HG03108 (cell line): ENCODE data around the gene TMC1.

Source experiments
- ATAC-seq: cut with Tn5 transposase; IDR thresholded peaks from one replicate; pipeline ENCODE4 v1.9.1; 2021; ENCODE audit warnings: moderate library complexity; ENCODE audit not compliant: unreplicated experiment

The TMC1 gene

GRCh38 chr9:72600671-72601070, 79.3 kb downstream of the TMC1 start:
- ATAC-seq, result no peak

- no peak for ATAC-seq
These were observed 80.2 kb downstream of the TMC1 start for GRCh38 chr9:72601615-72602014.

DNA sequence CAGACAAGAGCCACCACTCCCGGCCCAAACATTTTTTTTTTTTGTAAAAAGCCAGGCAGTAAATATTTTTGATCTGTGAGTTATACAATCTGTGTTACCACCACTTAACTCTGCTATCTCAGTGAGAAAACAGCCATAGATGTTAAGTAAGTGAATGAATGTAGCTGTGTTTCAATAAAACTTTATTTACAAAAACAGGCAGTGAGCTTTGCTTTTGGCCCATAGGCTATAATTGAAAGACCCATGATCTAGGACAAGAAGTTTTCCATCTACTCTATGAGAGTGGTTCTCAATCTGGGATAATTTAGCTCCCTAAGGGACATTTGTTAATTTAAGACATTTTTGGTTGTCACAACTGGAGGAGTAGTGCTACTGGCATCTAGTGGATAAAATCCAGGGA, 91.0 kb downstream of the TMC1 start:
- ATAC-seq, result no peak

DNA sequence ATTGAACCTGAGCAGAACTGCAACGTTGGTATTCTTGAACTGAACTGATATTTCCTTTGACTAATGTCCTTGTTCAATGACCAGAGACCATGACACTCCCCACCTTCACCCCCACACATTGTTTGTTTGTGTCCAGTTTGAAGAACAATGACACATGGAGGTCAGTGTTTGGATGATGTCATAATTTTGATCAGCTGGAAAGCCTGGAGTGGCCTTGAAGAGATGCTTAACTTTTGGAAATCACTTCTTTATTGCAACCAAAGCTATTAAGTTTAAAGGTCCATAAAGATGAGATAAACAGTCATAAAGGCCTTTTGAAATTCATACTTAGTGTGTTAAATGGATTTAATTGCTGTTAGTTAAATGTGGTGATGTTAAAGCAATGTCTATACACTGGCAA, 92.7 kb downstream of the TMC1 start:
- ATAC-seq, result no peak

DNA sequence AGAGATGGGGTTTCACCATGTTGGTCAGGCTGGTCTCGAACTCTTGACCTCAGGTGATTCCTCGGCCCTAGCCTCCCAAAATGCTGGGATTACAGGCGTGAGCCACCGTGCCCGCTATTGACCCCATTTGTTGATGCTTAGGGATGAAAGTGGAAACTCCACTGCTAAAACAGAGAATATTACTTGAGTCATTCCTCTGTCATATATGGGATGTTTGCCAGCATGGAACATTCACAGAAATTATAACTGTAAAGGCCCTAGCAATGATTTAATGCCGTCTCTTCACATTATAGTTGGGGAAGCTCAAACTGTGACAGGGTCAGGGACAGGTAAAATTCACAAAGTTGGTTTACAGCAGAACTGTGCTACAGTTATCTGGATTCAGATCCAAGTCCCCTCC, 94.5 kb downstream of the TMC1 start:
- ATAC-seq, result no peak

GRCh38 chr9:72618811-72619210, 97.4 kb downstream of the TMC1 start:
- no peak for ATAC-seq

- no peak for ATAC-seq
These were observed 100.8 kb downstream of the TMC1 start for GRCh38 chr9:72622186-72622585.

DNA sequence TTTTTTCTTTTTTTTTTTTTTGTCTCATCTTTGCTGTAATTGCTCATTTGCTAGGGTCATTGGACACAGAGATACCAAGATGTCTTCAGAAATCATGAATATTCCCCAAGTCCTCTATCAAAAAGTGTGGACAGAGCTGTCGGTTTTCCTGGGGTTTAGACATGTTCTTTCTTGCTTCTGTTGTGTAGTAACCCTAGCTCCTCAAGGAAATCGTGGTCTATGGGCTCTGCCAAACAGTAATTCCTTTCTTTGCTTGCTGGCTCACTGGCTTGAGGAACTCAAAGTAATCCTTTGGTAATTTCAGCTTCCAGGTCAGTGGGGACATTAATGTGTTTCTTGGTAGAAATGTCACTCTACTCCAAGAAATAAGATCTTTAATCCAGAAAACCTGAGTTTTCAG, 101.7 kb downstream of the TMC1 start:
- ATAC-seq, result no peak

- no peak for ATAC-seq
These were observed 105.7 kb downstream of the TMC1 start for GRCh38 chr9:72627147-72627546.

- no peak for ATAC-seq
These were observed 106.6 kb downstream of the TMC1 start for GRCh38 chr9:72627956-72628540.

GRCh38 chr9:72633966-72634365, 112.6 kb downstream of the TMC1 start:
- no peak for ATAC-seq

DNA sequence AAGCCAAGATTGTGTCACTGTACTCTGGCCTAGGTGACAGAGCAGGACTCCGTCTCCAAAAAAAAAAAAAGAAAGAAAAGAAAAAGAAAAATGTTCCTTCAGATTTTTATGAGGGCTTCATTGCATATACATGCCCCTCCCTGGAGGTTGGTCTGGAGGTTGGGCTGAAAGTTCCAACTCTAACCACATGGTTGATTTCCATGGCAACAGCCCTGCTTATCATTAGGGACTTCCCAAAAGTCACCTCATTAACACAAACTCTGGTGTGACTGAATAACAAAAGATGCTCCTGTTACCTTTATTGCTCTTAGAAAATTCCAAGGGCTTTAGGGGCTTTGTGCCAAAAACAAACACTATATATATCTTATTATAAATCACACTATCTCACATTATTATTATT, 113.8 kb downstream of the TMC1 start:
- ATAC-seq, result no peak

GRCh38 chr9:72636621-72637020, 115.2 kb downstream of the TMC1 start:
- no peak for ATAC-seq

DNA sequence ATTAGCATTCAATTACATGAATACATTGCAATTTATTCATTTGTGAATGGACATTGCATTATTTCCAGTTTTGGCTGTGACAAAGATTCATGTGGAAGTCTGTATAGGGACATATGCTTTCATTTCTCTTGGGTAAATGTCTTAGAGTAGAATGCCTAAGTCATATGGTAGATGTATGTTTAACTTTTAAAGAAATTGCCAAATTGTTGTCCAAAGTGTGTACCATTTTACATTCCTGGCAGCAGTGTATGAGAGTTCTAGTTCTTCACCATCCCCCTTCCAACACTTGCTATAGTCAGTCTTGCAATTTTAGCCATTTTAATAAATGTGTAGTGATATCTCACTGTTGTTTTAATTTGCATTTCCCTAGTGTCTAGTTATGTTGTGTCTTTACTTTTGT, 122.2 kb downstream of the TMC1 start:
- no peak for ATAC-seq

GRCh38 chr9:72646061-72646460, 124.7 kb downstream of the TMC1 start:
- ATAC-seq, result no peak

DNA sequence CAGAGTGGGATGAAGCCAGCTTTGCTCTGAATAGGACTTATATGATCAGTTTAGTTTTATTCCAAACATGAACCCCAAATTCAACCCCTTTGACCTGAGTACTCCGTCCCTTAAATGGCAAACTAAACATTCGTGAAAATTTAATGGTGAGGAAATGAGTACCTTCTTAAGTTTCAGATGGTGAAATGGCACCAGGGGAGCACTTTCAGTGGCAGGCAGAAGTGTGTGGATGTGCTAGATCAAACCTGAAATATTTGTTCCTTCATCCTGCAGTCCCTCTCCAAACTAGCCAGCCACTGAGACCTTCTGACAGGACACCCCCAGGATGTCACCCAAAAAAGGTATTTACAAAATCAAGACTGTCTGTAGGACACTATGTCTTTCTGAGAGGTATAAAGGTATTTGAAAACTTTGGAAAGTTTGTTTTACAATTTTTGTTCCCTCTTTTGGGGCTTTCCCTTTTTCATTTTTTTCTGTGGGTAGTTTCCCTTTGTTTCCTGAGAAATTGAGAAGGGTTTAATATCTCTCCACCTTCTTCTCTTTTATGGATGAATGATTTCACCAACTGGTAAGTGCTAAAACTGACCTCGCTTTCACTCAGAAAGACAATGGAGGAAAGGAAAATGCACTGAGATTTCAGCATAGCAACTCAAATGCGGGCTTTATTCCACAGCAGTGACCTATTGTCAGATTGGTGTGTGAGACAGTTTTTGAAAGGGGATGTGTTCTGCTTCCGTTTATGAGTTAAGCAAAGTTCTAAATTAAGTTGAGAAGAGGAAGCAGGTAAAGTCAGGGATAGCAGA, 127.1 kb downstream of the TMC1 start:
- no peak for ATAC-seq

GRCh38 chr9:72649127-72649442, 127.7 kb downstream of the TMC1 start:
- no peak for ATAC-seq

DNA sequence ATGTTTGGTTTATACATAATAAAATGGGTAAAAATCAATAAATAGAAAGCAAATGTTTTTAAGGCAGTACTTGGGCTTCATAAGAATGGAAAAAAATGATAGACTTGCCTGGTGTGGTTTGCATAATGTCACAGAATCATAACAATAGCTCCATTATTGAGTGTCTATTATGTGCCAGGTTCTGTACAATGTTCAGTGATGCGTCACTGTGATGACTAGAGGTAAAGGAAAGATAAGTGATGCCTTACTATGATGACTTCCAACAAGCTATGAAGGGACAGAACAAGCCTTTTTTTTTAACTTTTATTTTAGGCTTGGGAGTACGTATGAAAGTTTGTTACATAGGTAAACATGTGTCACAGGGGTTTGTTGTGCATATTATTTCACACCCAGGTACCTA, 128.8 kb downstream of the TMC1 start:
- ATAC-seq, result no peak

DNA sequence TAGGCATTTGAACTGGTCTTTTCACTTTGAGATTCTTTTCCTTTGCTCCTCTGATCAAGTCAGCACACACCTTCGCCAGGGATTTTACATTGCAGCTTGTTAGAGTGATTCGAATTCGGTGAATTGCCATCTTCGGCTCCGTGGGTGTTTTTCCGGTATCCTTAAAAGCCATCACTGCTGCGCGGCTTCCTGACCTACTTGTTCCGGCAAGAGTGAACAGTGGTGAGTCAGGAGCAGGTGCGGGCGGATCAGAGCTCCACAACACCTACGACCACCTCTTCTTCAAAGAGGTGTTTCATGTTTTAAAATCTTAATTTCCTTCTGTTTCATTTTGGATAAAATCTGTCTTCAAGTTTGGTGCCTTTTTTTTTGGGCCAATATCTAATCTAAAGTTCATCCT, 134.6 kb downstream of the TMC1 start:
- no peak for ATAC-seq

DNA sequence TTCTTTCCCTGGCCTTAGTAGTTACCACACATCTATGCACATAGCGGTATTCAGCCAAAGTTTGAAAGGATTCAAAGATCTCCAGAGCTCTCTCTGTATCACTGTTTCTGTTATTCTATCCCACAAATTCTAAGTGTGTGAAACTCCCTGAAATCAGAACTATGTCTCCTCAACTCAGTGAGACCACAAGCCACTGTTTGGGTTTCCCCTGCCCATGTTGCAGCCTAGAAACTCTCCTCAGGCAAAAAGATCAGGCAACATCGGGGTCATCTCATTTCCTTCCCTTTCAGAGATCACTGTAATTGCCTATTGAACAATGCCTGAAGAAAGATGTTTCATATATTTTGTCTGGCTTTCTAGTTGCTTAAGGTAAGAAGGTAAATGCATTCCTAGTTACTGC, 135.6 kb downstream of the TMC1 start:
- ATAC-seq, result no peak

- ATAC-seq, result no peak
These were observed 137.3 kb downstream of the TMC1 start for GRCh38 chr9:72658703-72659102.

DNA sequence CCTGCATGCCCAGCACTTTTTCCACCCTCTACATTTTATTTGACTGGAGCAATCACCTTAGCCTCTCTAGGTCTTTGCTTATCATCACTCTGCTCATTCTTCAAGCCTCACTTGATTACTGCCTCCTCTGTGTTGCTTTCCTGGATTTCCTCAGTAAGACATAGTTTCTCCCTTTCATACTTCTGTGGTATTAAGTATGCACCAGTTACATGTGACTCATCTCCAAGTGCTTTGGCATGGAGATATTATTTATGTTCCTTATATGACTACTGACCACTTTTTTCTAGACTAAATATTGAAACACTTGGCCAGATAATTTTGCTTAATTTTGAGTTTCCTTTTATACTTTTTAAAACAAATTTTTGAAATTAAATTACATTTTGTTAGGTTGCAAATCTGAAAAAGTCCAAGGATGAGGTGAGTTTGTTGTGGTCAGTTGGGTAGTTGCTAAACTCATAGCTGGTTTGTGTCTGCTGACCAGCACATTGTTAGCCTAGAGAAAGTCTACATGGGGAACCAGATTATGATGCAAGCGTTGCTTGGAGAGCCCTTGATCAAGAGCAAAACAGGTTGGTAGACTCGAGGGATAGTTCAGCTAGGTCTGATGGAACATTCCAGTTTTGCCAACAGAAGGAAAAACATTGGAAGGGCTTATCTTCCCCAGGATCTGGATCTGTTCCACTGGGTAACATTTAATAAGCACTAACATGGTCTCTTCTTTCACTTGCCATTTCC, 140.2 kb downstream of the TMC1 start:
- no peak for ATAC-seq
